Measurements from ENCODE around the gene SHISA9.

The SHISA9 gene

DNA sequence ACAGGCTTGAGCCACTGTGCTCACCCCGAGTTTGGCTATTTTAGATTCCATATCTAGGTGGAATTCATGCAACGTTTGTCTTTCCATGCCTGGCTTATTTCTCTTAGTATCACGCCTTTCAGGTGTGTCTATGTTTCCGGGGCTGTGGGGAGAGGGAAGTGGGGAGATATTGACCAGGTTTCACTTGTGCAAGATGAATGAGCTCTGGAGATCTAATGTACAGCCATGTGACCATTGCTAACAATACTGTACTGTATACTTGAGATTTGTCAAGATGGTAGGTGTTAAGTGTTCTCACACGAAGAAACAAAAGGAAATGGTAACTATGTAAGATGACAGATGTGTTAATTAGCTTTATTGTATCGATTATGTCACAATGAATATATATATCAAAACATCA, 199.6 kb downstream of the SHISA9 start:
- no peak overlapping the region for H3K14ac ChIP-seq (ENCODE audit: low read length)
- no peak overlapping the region for H2AK5ac ChIP-seq (ENCODE audit: low read length)
- no peak overlapping the region for H3K4ac ChIP-seq (ENCODE audit: low read depth, low read length)
- no peak overlapping the region for H2BK120ac ChIP-seq (ENCODE audit: insufficient read depth, low read length, poor library complexity)
- no peak overlapping the region for H2AFZ ChIP-seq (ENCODE audit: insufficient read depth, low read length, poor library complexity)
- H2BK5ac ChIP-seq (ENCODE audit: low read depth, low read length, poor library complexity): no peak overlapping the region
- H3K79me1 ChIP-seq (ENCODE audit: low read length): peaks cover 4% of the 10 kb centered on the region
- H3K27ac ChIP-seq (ENCODE audit: low read depth, low read length): no peak overlapping the region
- no peaks in the 10 kb centered on the region for H3K36me3 ChIP-seq (ENCODE audit: control insufficient read depth in 1 of 2, insufficient read depth in 2 of 2, low read length in 2 of 2)
- H3K23ac ChIP-seq (ENCODE audit: low read length): no peak overlapping the region
- H3K79me2 ChIP-seq (ENCODE audit: control insufficient read depth, insufficient read depth, low read length, poor library complexity): no peaks in the 10 kb centered on the region
- H3K9ac ChIP-seq (ENCODE audit: low read length): no peak overlapping the region
- H3K9me3 ChIP-seq (ENCODE audit: insufficient read depth, low read depth, low read length): no peaks in the 10 kb centered on the region
- no peaks in the 10 kb centered on the region for H3K27me3 ChIP-seq (ENCODE audit: insufficient read depth, low read length)
- no CpG with 5 or more reads among the region's 6 CpGs for WGBS (ENCODE audit: extremely low coverage, insufficient coverage, insufficient read length)
- H2BK12ac ChIP-seq (ENCODE audit: low read length): no peak overlapping the region
- no peak for DNase-seq
- H4K91ac ChIP-seq (ENCODE audit: low read depth, low read length): no peak overlapping the region
- H3K4me1 ChIP-seq (ENCODE audit: control insufficient read depth in 1 of 2, insufficient read depth in 2 of 2, low read length in 2 of 2): peaks cover 10% of the 10 kb centered on the region in 2 experiments
- no peak overlapping the region for H3K4me3 ChIP-seq (ENCODE audit: low read depth, low read length)
- H3K18ac ChIP-seq (ENCODE audit: low read length): no peak overlapping the region
- H4K12ac ChIP-seq (ENCODE audit: low read depth, low read length): no peak overlapping the region
- H4K8ac ChIP-seq (ENCODE audit: low read depth, low read length): no peak overlapping the region
- no peak overlapping the region for H3K4me2 ChIP-seq (ENCODE audit: low read length)

DNA sequence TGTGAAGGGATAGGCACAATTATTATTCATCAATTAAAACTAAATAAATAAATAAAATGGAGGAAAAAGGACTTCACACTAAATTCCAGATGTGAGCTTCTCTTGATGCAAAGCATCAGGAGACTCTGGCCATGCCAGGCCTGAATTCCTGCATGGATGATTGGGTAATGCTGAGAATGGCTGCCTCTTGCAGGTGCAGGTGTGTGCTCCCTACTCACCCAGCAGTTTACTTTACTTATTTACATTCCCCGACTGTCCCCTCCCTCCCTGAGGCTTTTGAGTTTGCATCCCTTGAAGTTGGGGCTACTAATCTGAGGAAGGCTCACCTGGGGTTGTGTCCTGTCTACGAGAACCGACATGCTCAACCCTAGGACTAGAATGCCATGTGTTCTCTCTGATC, 200.4 kb downstream of the SHISA9 start:
- Histone ChIP-seq H2BK12ac (ENCODE audit: low read length) (no peak overlapping the region), H3K4ac (ENCODE audit: low read depth, low read length) (no peak overlapping the region), H3K14ac (ENCODE audit: low read length) (no peak overlapping the region), H4K8ac (ENCODE audit: low read depth, low read length) (no peak overlapping the region), H3K27me3 (ENCODE audit: insufficient read depth, low read length) (no peaks in the 10 kb centered on the region), H3K9ac (ENCODE audit: low read length) (no peak overlapping the region), H2AFZ (ENCODE audit: insufficient read depth, low read length, poor library complexity) (no peak overlapping the region), H3K4me1 (ENCODE audit: control insufficient read depth in 1 of 2, insufficient read depth in 2 of 2, low read length in 2 of 2) (peaks cover 10% of the 10 kb centered on the region in 2 experiments), H3K27ac (ENCODE audit: low read depth, low read length) (no peak overlapping the region), H3K4me2 (ENCODE audit: low read length) (no peak overlapping the region), H4K91ac (ENCODE audit: low read depth, low read length) (no peak overlapping the region), H2AK5ac (ENCODE audit: low read length) (no peak overlapping the region), H3K18ac (ENCODE audit: low read length) (no peak overlapping the region), H3K36me3 (ENCODE audit: control insufficient read depth in 1 of 2, insufficient read depth in 2 of 2, low read length in 2 of 2) (no peaks in the 10 kb centered on the region), H2BK120ac (ENCODE audit: insufficient read depth, low read length, poor library complexity) (no peak overlapping the region), H3K79me2 (ENCODE audit: control insufficient read depth, insufficient read depth, low read length, poor library complexity) (no peaks in the 10 kb centered on the region), H3K9me3 (ENCODE audit: insufficient read depth, low read depth, low read length) (no peaks in the 10 kb centered on the region), H2BK5ac (ENCODE audit: low read depth, low read length, poor library complexity) (no peak overlapping the region), H3K79me1 (ENCODE audit: low read length) (peaks cover 4% of the 10 kb centered on the region), H4K12ac (ENCODE audit: low read depth, low read length) (no peak overlapping the region), H3K4me3 (ENCODE audit: low read depth, low read length) (no peak overlapping the region), H3K23ac (ENCODE audit: low read length) (no peak overlapping the region)
- DNase-seq: no peak
- WGBS (ENCODE audit: extremely low coverage, insufficient coverage, insufficient read length): no CpG with 5 or more reads among the region's 3 CpGs

DNA sequence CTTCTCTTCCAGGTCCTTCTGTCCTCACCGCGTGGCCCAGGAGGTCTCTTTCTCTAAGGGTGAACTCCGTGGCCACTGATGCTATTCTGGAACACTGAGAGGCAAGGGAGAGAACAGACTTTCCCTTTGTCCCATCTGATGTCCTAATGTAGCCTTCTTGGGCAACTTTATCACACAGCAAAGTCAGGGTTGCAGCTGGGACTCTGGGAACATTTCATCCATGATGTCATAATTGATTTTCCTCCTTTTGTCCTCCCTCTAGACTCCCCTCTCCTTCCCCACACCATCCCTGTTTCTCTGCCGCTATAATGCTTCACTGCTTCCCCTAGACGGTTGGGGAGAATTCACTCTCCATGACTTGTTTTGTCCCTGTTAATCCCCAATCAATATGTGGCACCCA, 201.0 kb downstream of the SHISA9 start:
- Histone ChIP-seq H2BK12ac (ENCODE audit: low read length) (no peak overlapping the region), H4K91ac (ENCODE audit: low read depth, low read length) (no peak overlapping the region), H3K36me3 (ENCODE audit: control insufficient read depth in 1 of 2, insufficient read depth in 2 of 2, low read length in 2 of 2) (no peaks in the 10 kb centered on the region), H2BK120ac (ENCODE audit: insufficient read depth, low read length, poor library complexity) (no peak overlapping the region), H4K12ac (ENCODE audit: low read depth, low read length) (no peak overlapping the region), H2BK5ac (ENCODE audit: low read depth, low read length, poor library complexity) (no peak overlapping the region), H3K79me2 (ENCODE audit: control insufficient read depth, insufficient read depth, low read length, poor library complexity) (no peaks in the 10 kb centered on the region), H3K4me2 (ENCODE audit: low read length) (no peak overlapping the region), H2AFZ (ENCODE audit: insufficient read depth, low read length, poor library complexity) (no peak overlapping the region), H3K14ac (ENCODE audit: low read length) (no peak overlapping the region), H3K23ac (ENCODE audit: low read length) (no peak overlapping the region), H3K4ac (ENCODE audit: low read depth, low read length) (no peak overlapping the region), H3K79me1 (ENCODE audit: low read length) (peaks cover 4% of the 10 kb centered on the region), H3K27ac (ENCODE audit: low read depth, low read length) (no peak overlapping the region), H3K18ac (ENCODE audit: low read length) (no peak overlapping the region), H3K4me1 (ENCODE audit: control insufficient read depth in 1 of 2, insufficient read depth in 2 of 2, low read length in 2 of 2) (peaks cover 10% of the 10 kb centered on the region in 2 experiments), H3K9ac (ENCODE audit: low read length) (no peak overlapping the region), H2AK5ac (ENCODE audit: low read length) (no peak overlapping the region), H4K8ac (ENCODE audit: low read depth, low read length) (no peak overlapping the region), H3K4me3 (ENCODE audit: low read depth, low read length) (no peak overlapping the region), H3K27me3 (ENCODE audit: insufficient read depth, low read length) (no peaks in the 10 kb centered on the region), H3K9me3 (ENCODE audit: insufficient read depth, low read depth, low read length) (no peaks in the 10 kb centered on the region)
- DNase-seq: no peak
- no CpG with 5 or more reads among the region's 5 CpGs for WGBS (ENCODE audit: extremely low coverage, insufficient coverage, insufficient read length)

DNA sequence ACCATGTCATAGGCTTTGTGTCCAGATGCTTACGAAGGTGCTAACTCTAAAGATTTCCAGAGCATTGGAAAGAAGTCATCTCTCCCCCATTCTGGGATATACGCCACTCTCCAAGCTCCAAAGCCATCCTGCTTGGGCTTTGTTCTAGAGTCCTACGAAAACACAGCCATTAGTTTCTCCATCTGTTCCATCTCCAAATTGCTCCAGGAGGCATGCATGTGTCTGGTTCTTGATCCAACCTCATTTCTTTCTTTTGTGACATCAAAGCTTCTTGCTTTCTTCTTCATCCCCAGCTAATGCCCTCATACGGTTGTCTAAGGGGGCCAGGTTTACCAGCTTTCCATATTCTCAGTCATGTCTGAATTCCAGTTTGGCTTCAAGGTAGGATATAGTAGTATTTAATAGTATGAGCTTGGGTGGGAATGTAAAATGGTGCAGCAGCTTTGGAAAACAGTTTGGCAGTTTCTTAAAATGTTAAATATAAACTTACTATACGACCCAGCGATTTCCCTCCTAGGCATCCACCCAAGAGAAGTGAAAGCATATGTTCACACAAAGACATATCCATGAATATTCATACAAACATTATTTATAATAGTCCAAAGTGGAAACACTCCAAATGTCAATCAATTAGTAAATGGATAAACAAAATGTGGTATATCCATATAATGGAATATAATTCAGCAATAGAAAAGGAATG, 202.6 kb downstream of the SHISA9 start:
- Histone ChIP-seq H3K18ac (ENCODE audit: low read length) (no peak overlapping the region), H3K27ac (ENCODE audit: low read depth, low read length) (no peak overlapping the region), H2BK5ac (ENCODE audit: low read depth, low read length, poor library complexity) (no peak overlapping the region), H3K79me2 (ENCODE audit: control insufficient read depth, insufficient read depth, low read length, poor library complexity) (no peaks in the 10 kb centered on the region), H3K9ac (ENCODE audit: low read length) (no peak overlapping the region), H2AK5ac (ENCODE audit: low read length) (no peak overlapping the region), H3K9me3 (ENCODE audit: insufficient read depth, low read depth, low read length) (no peaks in the 10 kb centered on the region), H3K36me3 (ENCODE audit: control insufficient read depth in 1 of 2, insufficient read depth in 2 of 2, low read length in 2 of 2) (no peaks in the 10 kb centered on the region), H4K12ac (ENCODE audit: low read depth, low read length) (no peak overlapping the region), H4K91ac (ENCODE audit: low read depth, low read length) (no peak overlapping the region), H3K79me1 (ENCODE audit: low read length) (peaks cover 4% of the 10 kb centered on the region), H3K23ac (ENCODE audit: low read length) (no peak overlapping the region), H3K27me3 (ENCODE audit: insufficient read depth, low read length) (no peaks in the 10 kb centered on the region), H3K4ac (ENCODE audit: low read depth, low read length) (no peak overlapping the region), H3K14ac (ENCODE audit: low read length) (no peak overlapping the region), H3K4me1 (ENCODE audit: control insufficient read depth in 1 of 2, insufficient read depth in 2 of 2, low read length in 2 of 2) (peaks cover 12 to 14% of the 10 kb centered on the region in 2 experiments), H3K4me2 (ENCODE audit: low read length) (no peak overlapping the region), H4K8ac (ENCODE audit: low read depth, low read length) (no peak overlapping the region), H2BK12ac (ENCODE audit: low read length) (no peak overlapping the region), H2AFZ (ENCODE audit: insufficient read depth, low read length, poor library complexity) (no peak overlapping the region), H2BK120ac (ENCODE audit: insufficient read depth, low read length, poor library complexity) (no peak overlapping the region), H3K4me3 (ENCODE audit: low read depth, low read length) (no peak overlapping the region)
- DNase-seq: no peak
- no CpG with 5 or more reads among the region's 6 CpGs for WGBS (ENCODE audit: extremely low coverage, insufficient coverage, insufficient read length)

Data from trophoblast cell (in vitro differentiated cells and primary cell).